VCaP (cell line): ENCODE data around the gene RASAL1.

Source experiments
- H3K27ac ChIP-seq: fragments of 450-650 bp; 2 replicates; pipeline ENCODE4 v1.5.1; 2017
- CTCF ChIP-seq: fragments of 450-650 bp; conservative IDR thresholded peaks from 2 replicates; pipeline ENCODE4 v1.5.1; 2017; ENCODE audit warnings: mild to moderate bottlenecking, moderate library complexity

RASAL1 gene

GRCh38 chr12:113091506-113091905 lies 44.1 kb downstream of the RASAL1 start:
- no peak overlapping the region for H3K27ac ChIP-seq
- TF ChIP-seq CTCF, result no peak

GRCh38 chr12:113090740-113091139 lies 44.8 kb downstream of the RASAL1 start:
- no peak overlapping the region for H3K27ac ChIP-seq
- no peak for TF ChIP-seq CTCF

- TF ChIP-seq CTCF, result no peak
- no peak overlapping the region for H3K27ac ChIP-seq
These were observed 45.7 kb downstream of the RASAL1 start for GRCh38 chr12:113089839-113090238.

GRCh38 chr12:113088971-113089756 lies 46.4 kb downstream of the RASAL1 start:
- H3K27ac ChIP-seq, result no peak overlapping the region
- TF ChIP-seq CTCF, result no peak

GRCh38 chr12:113088037-113088436 lies 47.5 kb downstream of the RASAL1 start:
- no peak for TF ChIP-seq CTCF
- no peak overlapping the region for H3K27ac ChIP-seq

- no peak for TF ChIP-seq CTCF
- H3K27ac ChIP-seq, result no peak overlapping the region
These were observed 48.4 kb downstream of the RASAL1 start for GRCh38 chr12:113087193-113087592.

GRCh38 chr12:113086249-113087164 lies 49.1 kb downstream of the RASAL1 start:
- no peak for TF ChIP-seq CTCF
- no peak overlapping the region for H3K27ac ChIP-seq
